ENCODE data around the gene DNAJC15.
A peak's percentile ranks its signal among the peaks of the same experiment; 100 is the strongest.
"Not testable (repeated sequence)": the region's sequence is repeated elsewhere in the genome, so short reads cannot be mapped to it uniquely, and the experiment has no call there.

DNAJC15 gene

GRCh38 chr13:43046259-43046658 is 22.9 kb downstream of the DNAJC15 start:
- DNase-seq = no peak

- DNase-seq = peak in 1 of 2 donors; percentile 50
Measured at GRCh38 chr13:43054803-43055802, 31.7 kb downstream of the DNAJC15 start.

GRCh38 chr13:43057653-43058317 is 34.4 kb downstream of the DNAJC15 start:
- no peak for DNase-seq

GRCh38 chr13:43058318-43058674 is 34.9 kb downstream of the DNAJC15 start:
- DNase-seq = no peak

DNA sequence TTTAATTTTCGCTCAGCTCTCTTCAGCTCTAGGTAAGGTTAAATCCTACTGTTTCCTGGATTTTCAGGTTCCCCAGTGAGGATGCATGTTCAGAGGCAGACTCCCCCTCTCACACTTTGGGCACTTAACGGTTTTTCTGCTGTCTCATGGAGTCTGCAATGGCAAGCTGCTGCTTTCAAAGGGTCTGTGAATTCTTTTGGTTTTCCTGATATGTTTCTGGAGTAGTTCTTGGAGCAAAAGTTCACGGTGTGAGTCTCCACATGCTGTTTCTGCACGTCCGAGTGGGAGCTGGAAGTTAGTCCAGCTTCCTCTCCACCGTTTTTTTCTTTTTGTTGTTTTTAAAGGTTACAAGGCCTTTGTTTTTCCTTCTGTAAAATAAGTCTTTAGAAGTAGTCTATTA is 35.4 kb downstream of the DNAJC15 start:
- no peak for DNase-seq

DNA sequence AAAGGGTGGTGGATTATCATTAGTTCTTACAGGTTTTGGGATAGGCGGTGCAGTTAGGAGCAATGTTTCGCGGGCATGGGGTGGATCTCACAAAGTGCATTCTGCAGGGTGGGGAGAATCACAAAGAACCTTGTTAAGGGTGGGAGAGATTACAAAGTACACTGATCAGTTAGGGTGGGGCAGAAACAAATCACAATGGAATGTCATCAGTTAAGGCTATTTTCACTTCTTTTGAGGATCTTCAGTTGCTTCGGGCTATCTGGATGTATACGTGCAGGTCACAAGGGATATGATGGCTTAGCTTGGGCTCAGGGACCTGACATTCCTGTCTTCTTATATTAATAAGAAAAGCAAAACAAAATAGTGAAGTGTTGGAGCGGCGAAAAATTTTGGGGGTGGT is 36.4 kb downstream of the DNAJC15 start:
- not testable (repeated sequence) for DNase-seq

DNA sequence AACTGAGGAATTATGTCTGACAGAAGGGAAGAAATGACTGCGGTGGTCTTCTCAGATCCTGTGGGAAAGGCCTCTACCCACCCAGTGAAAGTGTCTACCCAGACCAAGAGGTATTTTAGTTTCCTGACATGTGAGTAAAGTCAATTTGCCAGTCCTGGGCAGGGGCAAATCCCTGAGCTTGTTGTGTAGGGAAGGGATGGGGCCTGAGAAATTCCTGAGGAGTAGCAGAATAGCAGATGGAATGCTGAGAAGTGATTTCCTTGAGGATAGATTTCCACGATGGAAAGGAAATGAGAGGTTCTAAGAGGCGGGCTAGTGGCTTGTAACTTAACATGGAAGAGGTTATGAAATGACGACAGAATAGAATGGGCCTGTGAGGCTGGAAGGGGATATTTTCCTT is 37.4 kb downstream of the DNAJC15 start:
- not testable (repeated sequence) for DNase-seq

DNA sequence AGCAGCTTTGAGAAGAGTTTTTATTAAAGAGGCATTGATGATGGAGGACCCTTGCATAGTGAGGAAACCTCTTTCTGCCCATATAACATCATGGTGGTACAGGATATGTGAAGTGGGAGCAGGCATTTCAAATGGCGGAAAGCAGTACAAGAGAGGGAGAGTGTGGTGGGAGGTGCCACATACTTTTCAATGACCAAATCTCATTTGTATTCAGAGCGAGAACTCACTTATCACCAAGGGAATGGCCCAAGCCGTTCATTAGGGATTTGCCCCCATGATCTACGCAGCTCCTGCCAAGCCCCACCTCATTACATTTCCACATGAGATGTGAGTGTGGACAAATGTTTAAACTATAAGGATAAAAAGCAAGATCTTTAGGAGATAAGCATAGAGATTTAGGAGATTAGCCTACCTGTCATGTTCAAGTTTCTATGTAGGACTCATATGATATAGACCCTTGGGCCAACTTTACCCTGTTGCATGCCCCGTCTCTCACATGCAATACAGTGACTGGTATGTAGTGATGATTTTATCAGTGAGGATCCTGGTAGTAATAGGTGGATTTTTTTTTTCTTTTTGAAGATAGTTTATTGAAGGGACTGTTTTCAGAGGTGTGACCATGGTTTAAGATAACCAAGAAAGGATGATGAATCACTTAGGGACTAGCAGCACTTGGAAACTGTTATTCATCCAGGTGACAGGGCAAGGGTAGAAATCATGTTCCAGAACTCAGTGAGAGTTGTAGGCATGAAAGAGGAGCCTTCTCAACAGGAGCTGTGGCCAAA is 38.3 kb downstream of the DNAJC15 start:
- DNase-seq = no peak

DNA sequence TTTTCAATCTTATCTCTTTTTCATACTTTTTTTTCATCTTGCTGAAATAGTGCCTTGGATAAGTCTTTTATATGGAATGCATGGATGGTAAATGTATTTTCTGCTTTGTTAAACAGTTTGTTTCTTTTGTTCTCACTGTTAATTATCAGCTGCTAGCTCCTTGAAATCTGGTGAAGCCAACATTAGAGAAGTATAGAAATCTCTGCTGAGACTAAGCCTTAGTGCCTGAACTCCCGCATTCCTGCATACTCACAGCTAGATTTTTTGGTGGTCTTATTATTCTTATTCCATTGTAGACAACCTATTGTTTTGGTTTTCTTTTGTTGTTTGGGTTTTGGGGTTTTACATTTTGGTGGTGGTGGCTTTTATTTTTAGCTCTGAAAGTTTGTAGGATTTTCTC is 48.4 kb downstream of the DNAJC15 start:
- DNase-seq = no peak

- DNase-seq = no peak
Measured at GRCh38 chr13:43072394-43072793, 49.0 kb downstream of the DNAJC15 start.

- DNase-seq = no peak
Measured at GRCh38 chr13:43074824-43075510, 51.6 kb downstream of the DNAJC15 start.

GRCh38 chr13:43075511-43075902 is 52.1 kb downstream of the DNAJC15 start:
- not testable (repeated sequence) for DNase-seq

DNA sequence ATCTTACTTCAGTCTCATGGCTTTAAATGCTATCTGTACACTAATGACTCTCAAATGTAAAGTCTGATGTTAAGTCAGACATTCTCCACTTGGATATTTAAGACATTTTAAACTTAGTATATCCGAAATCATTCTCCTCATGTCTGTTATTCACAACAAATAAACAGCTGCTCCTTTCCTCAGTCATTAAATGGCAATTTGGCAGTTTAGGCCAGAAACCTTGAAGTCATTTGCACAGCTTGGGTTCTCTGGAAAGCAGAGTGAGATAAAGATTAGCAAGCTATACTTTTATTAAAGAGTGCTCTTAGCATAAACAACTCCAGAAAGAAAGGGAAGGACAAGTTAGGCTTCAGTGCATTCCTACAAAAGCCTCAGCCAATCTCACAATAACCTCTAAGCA is 53.7 kb downstream of the DNAJC15 start:
- no peak for DNase-seq

GRCh38 chr13:43077461-43077860 is 54.1 kb downstream of the DNAJC15 start:
- no peak for DNase-seq

- no peak for DNase-seq
Measured at GRCh38 chr13:43077906-43078305, 54.5 kb downstream of the DNAJC15 start.

DNA sequence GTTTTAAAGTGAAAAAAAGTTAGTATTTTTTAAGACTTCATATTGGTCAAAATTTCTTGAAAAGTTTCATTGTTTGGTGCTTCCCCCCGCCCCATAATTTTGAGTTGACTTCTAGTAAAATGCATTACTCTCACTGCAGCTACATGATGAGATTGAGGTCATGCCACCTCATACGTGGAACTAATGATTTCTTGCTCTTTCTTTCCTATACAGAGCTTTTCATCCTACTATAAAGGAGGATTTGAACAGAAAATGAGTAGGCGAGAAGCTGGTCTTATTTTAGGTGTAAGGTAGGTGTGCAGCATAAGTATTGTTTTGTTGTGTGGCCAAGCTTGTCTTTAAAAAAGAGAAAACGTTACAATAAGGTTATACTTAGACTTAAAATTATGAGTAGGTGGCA is 55.0 kb downstream of the DNAJC15 start:
- no peak for DNase-seq

DNA sequence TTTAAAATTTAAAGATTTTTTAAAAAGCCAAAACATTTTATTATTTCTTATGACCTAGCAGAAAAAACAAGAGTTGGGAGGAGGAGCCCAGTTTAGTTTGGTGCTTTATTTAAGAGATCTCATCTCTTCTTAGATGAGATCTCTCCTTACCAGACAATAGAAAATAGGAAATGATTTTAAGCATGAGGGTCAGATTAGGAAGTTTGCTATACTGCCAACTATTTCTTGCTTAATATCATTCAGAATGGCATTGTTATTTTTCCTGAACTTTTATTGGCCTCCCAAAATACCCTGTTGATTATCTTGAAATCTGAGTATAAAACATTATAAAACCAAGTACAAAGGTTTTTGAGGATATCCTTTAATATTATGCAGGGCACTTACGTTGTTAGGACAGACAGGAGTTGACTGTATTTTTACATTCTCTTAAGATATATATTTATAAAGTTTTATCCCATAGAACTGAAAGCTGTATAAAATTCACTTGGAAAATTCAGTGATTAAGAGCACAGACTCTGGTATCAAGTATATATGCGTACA is 56.1 kb downstream of the DNAJC15 start:
- no peak for DNase-seq

- no peak for DNase-seq
Measured at GRCh38 chr13:43080199-43080598, 56.8 kb downstream of the DNAJC15 start.

GRCh38 chr13:43081866-43082265 is 58.5 kb downstream of the DNAJC15 start:
- DNase-seq = no peak

DNA sequence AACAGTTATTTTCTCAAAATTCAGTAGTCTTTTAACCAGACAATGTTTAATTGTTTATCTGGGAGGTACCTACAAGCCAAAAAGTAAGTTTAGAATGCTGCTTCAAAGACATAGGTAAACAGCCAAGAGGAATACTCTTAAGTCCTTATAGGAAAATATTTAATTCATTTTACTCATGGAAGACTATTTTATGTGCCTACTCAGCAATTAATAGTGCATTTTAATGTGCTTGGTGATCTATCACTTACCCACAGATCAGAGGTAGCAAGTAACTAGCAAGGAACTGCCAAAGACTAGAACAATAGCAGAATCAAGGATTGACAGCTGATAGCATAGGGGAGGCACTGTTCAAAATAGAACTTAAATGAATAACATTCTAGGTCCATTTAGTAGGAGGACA is 60.4 kb downstream of the DNAJC15 start:
- DNase-seq = no peak

- peak in 1 of 2 donors; percentile 22 for DNase-seq
Measured at GRCh38 chr13:43085545-43085944, 62.2 kb downstream of the DNAJC15 start.

DNA sequence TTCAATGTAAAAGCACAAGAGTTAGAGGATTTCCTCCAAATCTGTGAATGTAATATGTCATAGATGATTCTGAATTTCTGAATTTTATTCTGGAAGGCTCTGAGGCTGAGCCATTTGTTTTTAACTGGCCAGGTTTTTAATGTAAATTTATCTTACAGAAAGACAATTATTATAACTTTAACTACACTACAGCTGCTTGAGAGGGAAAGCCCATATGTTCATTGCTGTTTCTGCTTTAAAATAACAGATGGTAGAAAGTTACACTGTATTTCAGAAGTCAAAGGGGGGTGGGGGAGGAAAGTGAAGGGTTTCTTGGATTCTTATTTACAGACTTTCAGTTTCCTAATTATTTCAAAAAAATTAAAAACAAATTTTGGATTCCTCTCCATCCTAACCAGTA is 62.8 kb downstream of the DNAJC15 start:
- no peak for DNase-seq
